Hepatocyte (in vitro differentiated cells): ENCODE data around the gene GPR3. TPM values are rescaled to one million over a fixed set of nuclear protein-coding genes. Genes with fewer than 3 reads are reported as not detected.

ENCODE experiments used
- DNase-seq: peaks from one replicate; pipeline ENCODE4 v3.0.0-alpha.2; 2016; ENCODE audit warnings: low spot score
- H2AFZ ChIP-seq: fragments of 200-600 bp; sonication (generic); 2 replicates; pipeline ENCODE4 v1.6.0; 2016; ENCODE audit warnings: antibody characterized with exemption, mild to moderate bottlenecking
- H3K27ac ChIP-seq: fragments of 200-600 bp; sonication (generic); 2 replicates; pipeline ENCODE4 v1.5.1; 2016; ENCODE audit warnings: mild to moderate bottlenecking
- H3K27me3 ChIP-seq: fragments of 200-600 bp; sonication (generic); 2 replicates; pipeline ENCODE4 v1.6.1; 2016
- H3K36me3 ChIP-seq: fragments of 200-600 bp; sonication (generic); replicated peaks from 2 replicates; pipeline ENCODE4 v1.5.1; 2016; ENCODE audit warnings: low read depth; ENCODE audit not compliant: insufficient read depth
- H3K4me1 ChIP-seq: fragments of 200-600 bp; sonication (generic); 2 replicates; pipeline ENCODE4 v1.5.1; 2016; ENCODE audit warnings: mild to moderate bottlenecking, moderate library complexity; ENCODE audit not compliant: insufficient read depth
- H3K4me2 ChIP-seq: fragments of 200-600 bp; sonication (generic); 2 replicates; pipeline ENCODE4 v1.6.0; 2016
- H3K4me3 ChIP-seq: fragments of 200-600 bp; sonication (generic); 2 replicates; pipeline ENCODE4 v1.5.1; 2016; ENCODE audit warnings: mild to moderate bottlenecking
- H3K79me2 ChIP-seq: fragments of 200-600 bp; sonication (generic); 2 replicates; pipeline ENCODE4 v1.6.0; 2017; ENCODE audit warnings: mild to moderate bottlenecking
- H3K9me2 ChIP-seq: fragments of 200-600 bp; sonication (generic); replicated peaks from 2 replicates; pipeline ENCODE4 v1.6.0; 2017; ENCODE audit warnings: mild to moderate bottlenecking; ENCODE audit not compliant: insufficient read depth
- H3K9me3 ChIP-seq: fragments of 200-600 bp; sonication (generic); 2 replicates; pipeline ENCODE4 v1.5.1; 2016; ENCODE audit warnings: low read depth, mild to moderate bottlenecking
- H4K20me1 ChIP-seq: fragments of 200-600 bp; sonication (generic); 2 replicates; pipeline ENCODE4 v1.6.0; 2016; ENCODE audit warnings: mild to moderate bottlenecking; ENCODE audit not compliant: insufficient read depth, poor library complexity, severe bottlenecking
- CTCF ChIP-seq: fragments of 200-600 bp; sonication (generic); IDR thresholded peaks from 2 replicates; pipeline ENCODE4 v1.5.1; 2016; ENCODE audit warnings: antibody characterized with exemption, mild to moderate bottlenecking; ENCODE audit not compliant: poor library complexity
- EZH2 ChIP-seq: fragments of 200-600 bp; sonication (generic); IDR thresholded peaks from 2 replicates; pipeline ENCODE4 v1.6.1; 2016; ENCODE audit warnings: antibody characterized with exemption, mild to moderate bottlenecking, borderline replicate concordance
- EZH2phosphoT487 ChIP-seq: fragments of 200-600 bp; sonication (generic); IDR thresholded peaks from one replicate; pipeline ENCODE4 v1.6.1; 2018; ENCODE audit warnings: antibody characterized with exemption, mild to moderate bottlenecking, low read depth, moderate library complexity; ENCODE audit not compliant: unreplicated experiment, severe bottlenecking
- WGBS: methylation state at CpG from one replicate; pipeline ENCODE4 v1.1.6; 2016; ENCODE audit warnings: low lambda C conversion rate; ENCODE audit errors: missing lambda C conversion rate; 5-methylcytosine and 5-hydroxymethylcytosine counted together
- polyA plus RNA-seq: library from polyadenylated mRNA; unstranded; fragments of >200 nt; fragmentation: Nextera tagmentation; extraction: Ambion mirVana; gene quantifications from 2 replicates; pipeline ENCODE4 v1.2.1, GENCODE V29; 2016
- total RNA-seq: library from RNA; depleted of rRNA; stranded (reverse); fragments of >200 nt; gene quantifications from 2 replicates; pipeline ENCODE4 v1.2.3, GENCODE V29; 2014

GPR3 gene
- total and polyA plus RNA-seq, 2 experiments from 2014 or later: 0.47 to 2.2 TPM

DNA sequence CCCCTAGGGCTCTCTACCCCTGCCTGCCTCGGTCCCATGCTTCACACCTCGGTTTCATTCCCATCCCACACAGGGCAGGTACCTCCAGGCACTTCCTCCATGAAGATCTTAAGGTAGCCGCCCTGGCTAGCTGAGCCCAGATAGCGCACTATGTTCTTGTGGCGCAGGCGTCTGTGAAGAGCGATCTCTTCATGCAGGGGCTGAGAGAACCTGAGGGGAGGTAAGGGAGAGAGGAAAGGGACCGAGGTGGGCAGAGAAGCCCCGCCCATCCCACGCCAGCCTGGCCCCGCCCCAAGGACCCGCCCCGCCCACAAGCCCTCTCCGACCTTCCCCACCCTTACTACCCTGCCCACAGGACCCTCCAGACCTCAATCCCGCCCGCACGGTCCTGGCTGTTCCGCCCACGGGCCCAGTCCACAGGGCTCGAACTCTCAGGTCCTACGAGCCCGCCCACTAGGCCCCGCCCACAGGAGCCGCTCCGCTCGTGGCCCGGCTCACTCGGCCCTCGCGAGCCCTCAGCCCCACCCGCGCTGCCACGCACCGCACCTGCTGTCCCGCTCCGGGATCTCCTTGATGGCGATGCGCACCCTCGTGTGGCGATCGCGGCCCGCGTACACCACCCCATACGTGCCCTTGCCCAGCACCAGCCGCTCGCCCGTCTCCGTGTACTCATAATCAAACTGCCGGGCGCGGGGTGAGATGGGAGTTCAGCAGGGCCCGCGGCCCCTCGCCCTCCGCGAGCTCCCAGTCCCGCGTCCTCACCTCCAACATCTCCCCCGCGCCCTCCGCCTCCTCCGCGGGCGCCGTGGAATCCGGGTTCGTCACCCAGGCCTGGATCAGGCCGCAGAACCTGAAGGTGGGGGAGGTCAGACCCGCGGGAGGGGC is 32.0 kb upstream of the GPR3 start:
- Histone ChIP-seq H3K4me3 (peak overlapping the region; percentile 29), H2AFZ (peak overlapping the region; percentile 45)

DNA sequence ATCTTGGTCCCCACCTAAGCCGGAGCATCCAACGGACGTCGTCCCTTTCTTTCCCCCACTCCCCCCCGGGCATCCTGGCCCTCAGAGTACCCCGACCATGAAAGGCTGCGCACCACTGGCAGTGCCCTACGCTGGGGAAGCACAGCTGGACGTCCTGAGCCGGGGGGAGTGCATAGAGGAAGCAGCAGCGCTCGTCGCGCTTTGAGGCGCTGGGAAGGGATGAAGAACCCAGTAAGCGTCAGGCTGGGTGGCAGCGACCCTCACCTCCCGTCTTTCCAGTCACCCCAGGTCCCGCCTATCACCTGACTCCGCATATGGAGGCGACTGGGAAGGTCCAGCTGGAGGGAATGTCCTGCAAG is 31.4 kb upstream of the GPR3 start:
- Histone ChIP-seq H3K79me2 (no peaks in the 10 kb centered on the region), H3K9me3 (no peaks in the 10 kb centered on the region), H3K27ac (no peak overlapping the region), H3K27me3 (no peaks in the 10 kb centered on the region), H3K36me3 (no peaks in the 10 kb centered on the region), H3K4me3 (no peak overlapping the region), H3K4me1 (no peaks in the 10 kb centered on the region), H3K9me2 (no peaks in the 10 kb centered on the region), H4K20me1 (no peaks in the 10 kb centered on the region), H3K4me2 (peak overlapping the region; percentile 97), H2AFZ (no peak overlapping the region)
- WGBS: 60% methylated on average over 18 of the region's 21 CpGs
- DNase-seq: no peak
- TF ChIP-seq EZH2phosphoT487 (no peak), EZH2 (no peak), CTCF (no peak)

More for the DNA sequence above, 32.0 kb upstream of the GPR3 start:
- Histone ChIP-seq H3K9me2 (no peaks in the 10 kb centered on the region), H3K27me3 (no peaks in the 10 kb centered on the region), H3K9me3 (no peaks in the 10 kb centered on the region), H3K79me2 (no peaks in the 10 kb centered on the region), H3K36me3 (no peaks in the 10 kb centered on the region), H4K20me1 (no peaks in the 10 kb centered on the region), H3K4me1 (no peaks in the 10 kb centered on the region), H3K27ac (no peak overlapping the region), H3K4me2 (peak overlapping the region; percentile 97)
- 17% methylated on average over 50 of the region's 71 CpGs for WGBS
- DNase-seq: peak; percentile 54
- TF ChIP-seq CTCF (no peak), EZH2phosphoT487 (no peak), EZH2 (no peak)

- no peak overlapping the region for H3K27ac ChIP-seq
- H3K36me3 ChIP-seq: no peaks in the 10 kb centered on the region
- H3K4me1 ChIP-seq: no peaks in the 10 kb centered on the region
- H3K27me3 ChIP-seq: no peaks in the 10 kb centered on the region
- H2AFZ ChIP-seq: no peak overlapping the region
- TF ChIP-seq EZH2phosphoT487 (no peak), EZH2 (no peak), CTCF (no peak)
- no peak overlapping the region for H3K4me2 ChIP-seq
- no peaks in the 10 kb centered on the region for H4K20me1 ChIP-seq
- H3K9me3 ChIP-seq: no peaks in the 10 kb centered on the region
- no peak overlapping the region for H3K4me3 ChIP-seq
- WGBS: 96% methylated on average over 8 of the region's 8 CpGs
- H3K9me2 ChIP-seq: no peaks in the 10 kb centered on the region
- no peaks in the 10 kb centered on the region for H3K79me2 ChIP-seq
- no peak for DNase-seq
These were observed 30.9 kb upstream of the GPR3 start for GRCh38 chr1:27361553-27361952.
